Measurements from ENCODE around the gene SLC2A10.

The SLC2A10 gene

GRCh38 chr20:46764068-46764467 is 54.6 kb downstream of the SLC2A10 start:
- no peak overlapping the region for H3K27ac ChIP-seq (ENCODE audit: low read depth, low read length)
- H3K27me3 ChIP-seq (ENCODE audit: control insufficient read depth in 1 of 2, insufficient read depth in 2 of 2, low read length in 2 of 2), result peaks cover 0 to 10% of the 10 kb centered on the region in 2 donors
- H3K9ac ChIP-seq (ENCODE audit: low read length), result no peak overlapping the region
- no peak overlapping the region for H3K4me3 ChIP-seq (ENCODE audit: low read depth in 1 of 2, low read length in 2 of 2)
- H3K36me3 ChIP-seq (ENCODE audit: insufficient read depth, low read length), result no peaks in the 10 kb centered on the region
- H3K9me3 ChIP-seq (ENCODE audit: low read length), result no peaks in the 10 kb centered on the region
- H3K4me1 ChIP-seq (ENCODE audit: insufficient read depth, low read length), result no peaks in the 10 kb centered on the region

GRCh38 chr20:46765506-46766120 is 56.2 kb downstream of the SLC2A10 start:
- no peaks in the 10 kb centered on the region for H3K36me3 ChIP-seq (ENCODE audit: insufficient read depth, low read length)
- no peak overlapping the region for H3K9ac ChIP-seq (ENCODE audit: low read length)
- no peak overlapping the region for H3K4me3 ChIP-seq (ENCODE audit: low read depth in 1 of 2, low read length in 2 of 2)
- no peak overlapping the region for H3K27ac ChIP-seq (ENCODE audit: low read depth, low read length)
- no peaks in the 10 kb centered on the region for H3K4me1 ChIP-seq (ENCODE audit: insufficient read depth, low read length)
- H3K9me3 ChIP-seq (ENCODE audit: low read length), result no peaks in the 10 kb centered on the region
- peaks cover 0 to 10% of the 10 kb centered on the region in 2 donors for H3K27me3 ChIP-seq (ENCODE audit: control insufficient read depth in 1 of 2, insufficient read depth in 2 of 2, low read length in 2 of 2)

GRCh38 chr20:46767127-46767761 is 57.8 kb downstream of the SLC2A10 start:
- Histone ChIP-seq H3K9me3 (ENCODE audit: low read length) (no peaks in the 10 kb centered on the region), H3K27me3 (ENCODE audit: control insufficient read depth in 1 of 2, insufficient read depth in 2 of 2, low read length in 2 of 2) (peaks cover 0 to 5% of the 10 kb centered on the region in 2 donors), H3K36me3 (ENCODE audit: insufficient read depth, low read length) (no peaks in the 10 kb centered on the region), H3K27ac (ENCODE audit: low read depth, low read length) (no peak overlapping the region), H3K9ac (ENCODE audit: low read length) (no peak overlapping the region), H3K4me1 (ENCODE audit: insufficient read depth, low read length) (no peaks in the 10 kb centered on the region), H3K4me3 (ENCODE audit: low read depth in 1 of 2, low read length in 2 of 2) (no peak overlapping the region)

DNA sequence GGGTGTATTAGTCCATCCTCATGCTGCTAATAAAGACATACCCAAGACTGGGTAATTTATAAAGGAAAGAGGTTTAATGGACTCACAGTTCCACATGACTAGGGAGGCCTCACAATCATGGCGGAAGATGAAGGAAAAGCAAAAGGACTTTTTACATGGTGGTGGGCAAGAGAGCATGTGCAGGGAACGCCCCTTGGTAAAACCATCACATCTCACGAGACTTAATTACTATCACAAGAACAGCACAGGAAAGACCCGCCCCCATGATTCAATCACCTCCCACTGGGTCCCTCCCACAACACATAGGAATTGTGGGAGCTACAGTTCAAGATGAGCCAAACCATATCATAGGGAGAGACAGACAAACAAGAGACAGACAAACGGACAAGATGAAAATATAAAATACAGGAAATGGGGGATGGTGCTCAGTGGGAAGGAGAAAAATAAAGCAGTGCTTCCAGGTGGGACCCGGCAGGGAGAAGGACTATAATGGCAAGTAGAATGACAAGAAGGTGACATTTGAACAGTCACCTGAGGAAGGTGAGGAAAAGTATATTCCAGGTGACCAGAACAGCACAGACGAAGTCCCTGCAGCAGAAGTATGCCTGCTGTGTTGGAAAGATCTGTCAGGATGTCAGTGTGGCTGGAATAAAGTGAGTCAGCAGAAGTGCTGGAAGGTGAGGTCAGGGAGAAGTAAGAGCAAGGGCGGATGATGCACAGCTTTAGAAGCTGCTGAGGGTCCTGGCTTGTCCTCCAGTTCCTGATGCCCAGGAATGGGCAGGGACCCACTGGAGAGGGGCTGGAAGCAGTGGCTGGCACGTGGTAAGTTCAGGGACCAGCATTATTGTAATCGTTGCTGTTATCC is 61.1 kb downstream of the SLC2A10 start:
- H3K36me3 ChIP-seq (ENCODE audit: insufficient read depth, low read length), result no peaks in the 10 kb centered on the region

GRCh38 chr20:46771195-46771588 is 61.7 kb downstream of the SLC2A10 start:
- Histone ChIP-seq H3K9ac (ENCODE audit: low read length) (no peak overlapping the region), H3K4me1 (ENCODE audit: insufficient read depth, low read length) (no peaks in the 10 kb centered on the region), H3K27me3 (ENCODE audit: control insufficient read depth in 1 of 2, insufficient read depth in 2 of 2, low read length in 2 of 2) (no peaks in the 10 kb centered on the region), H3K27ac (ENCODE audit: low read depth, low read length) (no peak overlapping the region), H3K36me3 (ENCODE audit: insufficient read depth, low read length) (no peaks in the 10 kb centered on the region), H3K9me3 (ENCODE audit: low read length) (no peaks in the 10 kb centered on the region), H3K4me3 (ENCODE audit: low read depth in 1 of 2, low read length in 2 of 2) (no peak overlapping the region)

More for the DNA sequence above, 61.1 kb downstream of the SLC2A10 start:
- Histone ChIP-seq H3K4me1 (ENCODE audit: insufficient read depth, low read length) (no peaks in the 10 kb centered on the region), H3K9me3 (ENCODE audit: low read length) (no peaks in the 10 kb centered on the region), H3K27ac (ENCODE audit: low read depth, low read length) (no peak overlapping the region), H3K9ac (ENCODE audit: low read length) (no peak overlapping the region), H3K4me3 (ENCODE audit: low read depth in 1 of 2, low read length in 2 of 2) (no peak overlapping the region), H3K27me3 (ENCODE audit: control insufficient read depth in 1 of 2, insufficient read depth in 2 of 2, low read length in 2 of 2) (no peaks in the 10 kb centered on the region)

DNA sequence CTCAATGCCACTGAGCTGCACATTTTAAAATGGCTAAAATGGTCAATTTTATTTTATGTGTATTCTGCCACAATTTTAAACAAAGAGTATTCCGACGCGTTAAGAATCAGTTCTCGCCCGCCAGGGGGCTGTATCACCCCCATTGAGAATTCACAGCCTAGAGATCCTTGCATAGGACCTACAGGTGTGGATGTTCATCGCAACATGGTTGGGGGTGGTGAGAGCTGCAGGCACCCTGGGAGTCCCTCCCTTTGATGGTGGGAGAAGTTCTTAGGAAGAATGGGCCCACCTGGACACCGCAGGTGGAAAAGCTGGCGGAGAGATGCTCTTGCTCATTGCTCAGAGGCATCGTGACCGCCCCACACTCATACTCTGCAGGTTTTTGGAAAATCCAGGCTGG is 63.5 kb downstream of the SLC2A10 start:
- no peak overlapping the region for H3K4me3 ChIP-seq (ENCODE audit: low read depth in 1 of 2, low read length in 2 of 2)
- no peak overlapping the region for H3K27ac ChIP-seq (ENCODE audit: low read depth, low read length)
- no peaks in the 10 kb centered on the region for H3K4me1 ChIP-seq (ENCODE audit: insufficient read depth, low read length)
- no peak overlapping the region for H3K9ac ChIP-seq (ENCODE audit: low read length)
- H3K27me3 ChIP-seq (ENCODE audit: control insufficient read depth in 1 of 2, insufficient read depth in 2 of 2, low read length in 2 of 2), result no peaks in the 10 kb centered on the region
- no peaks in the 10 kb centered on the region for H3K9me3 ChIP-seq (ENCODE audit: low read length)
- no peaks in the 10 kb centered on the region for H3K36me3 ChIP-seq (ENCODE audit: insufficient read depth, low read length)

DNA sequence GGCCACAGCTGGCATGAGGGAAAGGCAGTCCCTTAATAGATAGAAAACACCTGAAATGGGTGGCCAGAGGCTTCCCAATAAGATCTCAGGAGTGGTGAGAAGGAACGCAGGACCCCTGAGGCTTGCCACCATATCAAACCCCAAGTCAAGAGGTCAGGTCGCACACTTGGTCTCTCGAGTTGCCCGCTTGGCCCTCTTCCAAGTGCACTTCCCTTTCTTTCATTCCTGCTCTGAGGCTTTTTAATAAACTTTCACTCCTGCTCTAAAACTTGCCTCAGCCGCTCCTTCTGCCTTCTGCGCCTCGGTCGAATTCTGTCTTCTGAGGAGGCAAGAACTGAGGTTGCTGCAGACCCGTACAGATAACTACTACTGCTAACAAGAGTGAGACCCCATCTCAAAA is 64.2 kb downstream of the SLC2A10 start:
- no peak overlapping the region for H3K4me3 ChIP-seq (ENCODE audit: low read depth in 1 of 2, low read length in 2 of 2)
- H3K4me1 ChIP-seq (ENCODE audit: insufficient read depth, low read length), result no peaks in the 10 kb centered on the region
- no peaks in the 10 kb centered on the region for H3K9me3 ChIP-seq (ENCODE audit: low read length)
- H3K9ac ChIP-seq (ENCODE audit: low read length), result no peak overlapping the region
- no peaks in the 10 kb centered on the region for H3K27me3 ChIP-seq (ENCODE audit: control insufficient read depth in 1 of 2, insufficient read depth in 2 of 2, low read length in 2 of 2)
- no peak overlapping the region for H3K27ac ChIP-seq (ENCODE audit: low read depth, low read length)
- no peaks in the 10 kb centered on the region for H3K36me3 ChIP-seq (ENCODE audit: insufficient read depth, low read length)

DNA sequence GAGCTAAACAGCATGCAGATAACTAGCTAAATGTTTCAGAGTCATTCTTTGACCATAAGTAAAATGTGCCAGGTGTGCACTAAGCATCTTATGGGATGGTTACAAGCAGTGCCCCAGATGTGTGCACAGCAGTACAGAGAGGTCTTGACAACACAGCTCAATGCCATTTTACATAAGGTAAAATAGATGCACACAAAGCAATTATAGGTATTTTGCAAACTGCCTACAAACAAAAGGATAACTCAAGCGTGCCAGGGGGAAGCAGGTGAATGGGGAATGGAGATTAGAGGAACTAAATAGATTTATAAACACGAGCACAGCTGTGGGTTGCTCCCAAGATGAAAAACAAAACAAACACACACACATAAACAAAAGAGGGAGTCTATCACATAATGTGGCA is 64.8 kb downstream of the SLC2A10 start:
- H3K4me1 ChIP-seq (ENCODE audit: insufficient read depth, low read length), result no peaks in the 10 kb centered on the region
- no peak overlapping the region for H3K9ac ChIP-seq (ENCODE audit: low read length)
- H3K4me3 ChIP-seq (ENCODE audit: low read depth in 1 of 2, low read length in 2 of 2), result no peak overlapping the region
- no peaks in the 10 kb centered on the region for H3K9me3 ChIP-seq (ENCODE audit: low read length)
- no peaks in the 10 kb centered on the region for H3K36me3 ChIP-seq (ENCODE audit: insufficient read depth, low read length)
- no peak overlapping the region for H3K27ac ChIP-seq (ENCODE audit: low read depth, low read length)
- H3K27me3 ChIP-seq (ENCODE audit: control insufficient read depth in 1 of 2, insufficient read depth in 2 of 2, low read length in 2 of 2), result no peaks in the 10 kb centered on the region

- Histone ChIP-seq H3K9me3 (ENCODE audit: low read length) (no peaks in the 10 kb centered on the region), H3K4me3 (ENCODE audit: low read depth in 1 of 2, low read length in 2 of 2) (no peak overlapping the region), H3K27ac (ENCODE audit: low read depth, low read length) (no peak overlapping the region), H3K27me3 (ENCODE audit: control insufficient read depth in 1 of 2, insufficient read depth in 2 of 2, low read length in 2 of 2) (no peaks in the 10 kb centered on the region), H3K36me3 (ENCODE audit: insufficient read depth, low read length) (no peaks in the 10 kb centered on the region), H3K9ac (ENCODE audit: low read length) (no peak overlapping the region), H3K4me1 (ENCODE audit: insufficient read depth, low read length) (no peaks in the 10 kb centered on the region)
Measured at GRCh38 chr20:46774943-46775560, 65.6 kb downstream of the SLC2A10 start.

DNA sequence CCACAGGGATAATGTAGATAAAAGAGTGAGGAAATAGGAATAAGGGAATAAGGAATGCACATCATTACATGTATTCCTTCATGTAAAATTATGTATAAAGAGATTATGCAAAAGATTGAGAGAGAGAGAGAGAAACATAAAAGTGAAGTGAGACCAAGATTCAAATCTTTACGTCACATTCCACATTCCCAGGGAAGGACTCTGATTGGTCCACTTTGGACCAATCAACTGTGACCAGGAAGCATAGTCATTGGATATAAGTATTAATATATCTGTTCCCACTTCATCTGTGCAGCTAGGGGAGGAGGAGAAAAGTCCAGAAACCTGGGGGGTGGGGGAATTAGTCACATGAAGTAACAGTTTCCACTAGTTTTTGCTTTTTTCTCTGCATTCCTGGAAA is 66.4 kb downstream of the SLC2A10 start:
- H3K36me3 ChIP-seq (ENCODE audit: insufficient read depth, low read length), result no peaks in the 10 kb centered on the region
- H3K9me3 ChIP-seq (ENCODE audit: low read length), result no peaks in the 10 kb centered on the region
- H3K4me3 ChIP-seq (ENCODE audit: low read depth in 1 of 2, low read length in 2 of 2), result no peak overlapping the region
- H3K9ac ChIP-seq (ENCODE audit: low read length), result no peak overlapping the region
- no peaks in the 10 kb centered on the region for H3K4me1 ChIP-seq (ENCODE audit: insufficient read depth, low read length)
- no peak overlapping the region for H3K27ac ChIP-seq (ENCODE audit: low read depth, low read length)
- H3K27me3 ChIP-seq (ENCODE audit: control insufficient read depth in 1 of 2, insufficient read depth in 2 of 2, low read length in 2 of 2), result no peaks in the 10 kb centered on the region

- no peak overlapping the region for H3K27ac ChIP-seq (ENCODE audit: low read depth, low read length)
- H3K27me3 ChIP-seq (ENCODE audit: control insufficient read depth in 1 of 2, insufficient read depth in 2 of 2, low read length in 2 of 2), result no peaks in the 10 kb centered on the region
- no peak overlapping the region for H3K9ac ChIP-seq (ENCODE audit: low read length)
- no peak overlapping the region for H3K4me3 ChIP-seq (ENCODE audit: low read depth in 1 of 2, low read length in 2 of 2)
- H3K9me3 ChIP-seq (ENCODE audit: low read length), result no peaks in the 10 kb centered on the region
- H3K36me3 ChIP-seq (ENCODE audit: insufficient read depth, low read length), result no peaks in the 10 kb centered on the region
- no peaks in the 10 kb centered on the region for H3K4me1 ChIP-seq (ENCODE audit: insufficient read depth, low read length)
Measured at GRCh38 chr20:46777331-46777730, 67.9 kb downstream of the SLC2A10 start.

All from muscle layer of colon (tissue), 2 donors.